ENCODE results near the gene ROGDI. TPM values are rescaled to one million over a fixed set of nuclear protein-coding genes. Genes with fewer than 3 reads are reported as not detected.

Gene ROGDI
- total and polyA plus RNA-seq, 9 of the 15 experiments (the other 6 are each of a cell fraction or from before 2014, with no cell fraction given) = 0.97 to 37.3 (median 16.5) TPM

- no peak for ATAC-seq
- BruUV-seq (replicated peaks) = no TSS peak
- TF ChIP-seq SMC3 (conservative IDR thresholded peaks at IDR 0.05; ENCODE audit: insufficient read depth, low read depth, low read length) = no peak
- no peak overlapping the region for H2AFZ ChIP-seq (ENCODE audit: low read depth, low read length)
- H3K9ac ChIP-seq (ENCODE audit: insufficient read depth in 1 of 2, low read depth in 2 of 2, low read length in 2 of 2) = no peak overlapping the region
- CTCF ChIA-PET (ENCODE audit: low intra/inter-chr PET ratio) = no interaction called here
- H3K79me2 ChIP-seq (ENCODE audit: control insufficient read depth, insufficient read depth, low read length) = no peaks in the 10 kb centered on the region
- H3K4me3 ChIP-seq = no peak overlapping the region
- H3K4me1 ChIP-seq (replicated peaks in 1 of 2; ENCODE audit: control insufficient read depth in 2 of 2, insufficient read depth in 2 of 2, low read length in 2 of 2) = peaks cover 19 to 26% of the 10 kb centered on the region in 2 experiments; a peak in 4 of 5 replicates
- in situ Hi-C loops (cut with MboI) = no loop called here
- POLR2A ChIA-PET = no interaction called here
- H3K27ac ChIP-seq (ENCODE audit: extremely low read depth, low read depth, low read length) = no peak overlapping the region
- no peaks in the 10 kb centered on the region for H3K9me3 ChIP-seq (replicated peaks; ENCODE audit: control insufficient read depth, insufficient read depth, low read depth, low read length)
- intact Hi-C loops (cut with micrococcal nuclease) = no loop called here
- no peaks in the 10 kb centered on the region for H4K20me1 ChIP-seq (replicated peaks; ENCODE audit: control insufficient read depth, insufficient read depth, low read length)
- H3K9me1 ChIP-seq (ENCODE audit: control insufficient read depth, insufficient read depth, low read length) = no peaks in the 10 kb centered on the region
- DNase-seq (ENCODE audit: extremely low read depth in 1 of 4, low spot score in 3 of 4) = no peak
- FAIRE-seq = no peak
- no peaks in the 10 kb centered on the region for H3K36me3 ChIP-seq (ENCODE audit: control insufficient read depth, insufficient read depth, low read length)
- H3K27me3 ChIP-seq (ENCODE audit: control insufficient read depth in 2 of 2, insufficient read depth in 2 of 2, low read length in 2 of 2) = no peaks in the 10 kb centered on the region
- H3K4me2 ChIP-seq (ENCODE audit: insufficient read depth, low read length) = no peak overlapping the region
- WGBS (ENCODE audit: insufficient coverage, low coverage, missing lambda C conversion rate) = 55% methylated on average over 16 of the region's 16 CpGs
Measured at GRCh38 chr16:4783951-4784336, 18.5 kb downstream of the ROGDI start.

GRCh38 chr16:4783251-4783950, 19.0 kb downstream of the ROGDI start:
- H3K27ac ChIP-seq (ENCODE audit: extremely low read depth, low read depth, low read length) = no peak overlapping the region
- H4K20me1 ChIP-seq (replicated peaks; ENCODE audit: control insufficient read depth, insufficient read depth, low read length) = no peaks in the 10 kb centered on the region
- no peaks in the 10 kb centered on the region for H3K79me2 ChIP-seq (ENCODE audit: control insufficient read depth, insufficient read depth, low read length)
- ChIA-PET POLR2A (no interaction called here), CTCF (ENCODE audit: low intra/inter-chr PET ratio) (no interaction called here)
- intact Hi-C loops (cut with micrococcal nuclease) (no loop called here), in situ Hi-C loops (cut with MboI) (no loop called here)
- no peak for ATAC-seq
- no peak overlapping the region for H2AFZ ChIP-seq (ENCODE audit: low read depth, low read length)
- no TSS peak for BruUV-seq (replicated peaks)
- peaks cover 14 to 21% of the 10 kb centered on the region in 2 experiments; a peak in 4 of 5 replicates for H3K4me1 ChIP-seq (replicated peaks in 1 of 2; ENCODE audit: control insufficient read depth in 2 of 2, insufficient read depth in 2 of 2, low read length in 2 of 2)
- no peaks in the 10 kb centered on the region for H3K36me3 ChIP-seq (ENCODE audit: control insufficient read depth, insufficient read depth, low read length)
- no peaks in the 10 kb centered on the region for H3K9me1 ChIP-seq (ENCODE audit: control insufficient read depth, insufficient read depth, low read length)
- H3K27me3 ChIP-seq (ENCODE audit: control insufficient read depth in 2 of 2, insufficient read depth in 2 of 2, low read length in 2 of 2) = no peaks in the 10 kb centered on the region
- H3K4me3 ChIP-seq = no peak overlapping the region
- H3K4me2 ChIP-seq (ENCODE audit: insufficient read depth, low read length) = no peak overlapping the region
- FAIRE-seq = no peak
- WGBS (ENCODE audit: insufficient coverage, low coverage, missing lambda C conversion rate) = 51% methylated on average over 21 of the region's 25 CpGs
- H3K9me3 ChIP-seq (replicated peaks; ENCODE audit: control insufficient read depth, insufficient read depth, low read depth, low read length) = no peaks in the 10 kb centered on the region
- no peak for DNase-seq (ENCODE audit: extremely low read depth in 1 of 4, low spot score in 3 of 4)
- no peak overlapping the region for H3K9ac ChIP-seq (ENCODE audit: insufficient read depth in 1 of 2, low read depth in 2 of 2, low read length in 2 of 2)
- no peak for TF ChIP-seq CBFA2T2 (conservative IDR thresholded peaks at IDR 0.05)
- TF ChIP-seq TFE3 (CRISPR knock-in tag; IDR thresholded peaks at IDR 0.05) = no peak
- TF ChIP-seq SMAD4 (CRISPR knock-in tag; conservative IDR thresholded peaks at IDR 0.05) = no peak
- TF ChIP-seq E2F3 (CRISPR knock-in tag; IDR thresholded peaks at IDR 0.05) = no peak
- no peak for TF ChIP-seq RFX7 (CRISPR knock-in tag; IDR thresholded peaks at IDR 0.05)
- TF ChIP-seq CUX1 (CRISPR knock-in tag; IDR thresholded peaks at IDR 0.05) = no peak

Measured in K562 (cell line).